ENCODE results near the gene RPS6KL1. TPM values are rescaled to one million over a fixed set of nuclear protein-coding genes. Genes with fewer than 3 reads are reported as not detected.

The RPS6KL1 gene
- polyA plus RNA-seq, 2 of the 4 experiments (the other 2 are of a cell fraction) = 0.32 to 0.99 TPM

DNA sequence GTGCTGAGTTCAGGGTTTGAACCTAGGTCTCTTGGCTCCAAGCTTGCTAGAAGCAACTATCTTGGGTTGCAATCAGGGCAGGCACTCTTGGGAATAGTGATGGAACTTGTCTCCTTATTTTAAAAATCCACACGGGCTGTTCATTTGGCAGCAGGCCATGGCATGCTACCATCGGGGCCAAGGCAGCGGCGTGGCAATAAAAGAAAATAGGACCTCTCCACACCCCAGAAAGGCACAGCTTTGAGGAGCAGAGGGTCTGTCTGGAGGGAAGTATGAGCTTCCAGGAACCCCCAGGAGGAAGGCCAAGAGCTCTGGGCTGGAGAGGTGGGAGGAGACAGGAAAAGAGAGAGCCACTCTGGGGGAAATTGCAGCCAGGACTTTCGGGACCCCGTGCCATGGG lies 15.3 kb downstream of the RPS6KL1 start:
- TF ChIP-seq, protein P1, sequence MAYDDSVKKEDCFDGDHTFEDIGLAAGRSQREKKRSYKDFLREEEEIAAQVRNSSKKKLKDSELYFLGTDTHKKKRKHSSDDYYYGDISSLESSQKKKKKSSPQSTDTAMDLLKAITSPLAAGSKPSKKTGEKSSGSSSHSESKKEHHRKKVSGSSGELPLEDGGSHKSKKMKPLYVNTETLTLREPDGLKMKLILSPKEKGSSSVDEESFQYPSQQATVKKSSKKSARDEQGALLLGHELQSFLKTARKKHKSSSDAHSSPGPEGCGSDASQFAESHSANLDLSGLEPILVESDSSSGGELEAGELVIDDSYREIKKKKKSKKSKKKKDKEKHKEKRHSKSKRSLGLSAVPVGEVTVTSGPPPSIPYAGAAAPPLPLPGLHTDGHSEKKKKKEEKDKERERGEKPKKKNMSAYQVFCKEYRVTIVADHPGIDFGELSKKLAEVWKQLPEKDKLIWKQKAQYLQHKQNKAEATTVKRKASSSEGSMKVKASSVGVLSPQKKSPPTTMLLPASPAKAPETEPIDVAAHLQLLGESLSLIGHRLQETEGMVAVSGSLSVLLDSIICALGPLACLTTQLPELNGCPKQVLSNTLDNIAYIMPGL (CRISPR knock-in tag; IDR thresholded peaks at IDR 0.05; ENCODE audit: borderline replicate concordance) = no peak
- TF ChIP-seq, protein P2, sequence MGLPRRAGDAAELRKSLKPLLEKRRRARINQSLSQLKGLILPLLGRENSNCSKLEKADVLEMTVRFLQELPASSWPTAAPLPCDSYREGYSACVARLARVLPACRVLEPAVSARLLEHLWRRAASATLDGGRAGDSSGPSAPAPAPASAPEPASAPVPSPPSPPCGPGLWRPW (IDR thresholded peaks at IDR 0.05) = no peak
- TF ChIP-seq KDM5A (IDR thresholded peaks at IDR 0.05) (no peak), SMC3 (IDR thresholded peaks at IDR 0.05) (no peak), CBX2 (IDR thresholded peaks at IDR 0.05; ENCODE audit: borderline replicate concordance, low read depth) (no peak), JUNB (IDR thresholded peaks at IDR 0.05) (no peak), RNF2 (IDR thresholded peaks at IDR 0.05; ENCODE audit: borderline replicate concordance, low read depth) (no peak), CHD2 (IDR thresholded peaks at IDR 0.05; ENCODE audit: low read length, partially characterized antibody) (no peak)
- TF ChIP-seq, protein P3, sequence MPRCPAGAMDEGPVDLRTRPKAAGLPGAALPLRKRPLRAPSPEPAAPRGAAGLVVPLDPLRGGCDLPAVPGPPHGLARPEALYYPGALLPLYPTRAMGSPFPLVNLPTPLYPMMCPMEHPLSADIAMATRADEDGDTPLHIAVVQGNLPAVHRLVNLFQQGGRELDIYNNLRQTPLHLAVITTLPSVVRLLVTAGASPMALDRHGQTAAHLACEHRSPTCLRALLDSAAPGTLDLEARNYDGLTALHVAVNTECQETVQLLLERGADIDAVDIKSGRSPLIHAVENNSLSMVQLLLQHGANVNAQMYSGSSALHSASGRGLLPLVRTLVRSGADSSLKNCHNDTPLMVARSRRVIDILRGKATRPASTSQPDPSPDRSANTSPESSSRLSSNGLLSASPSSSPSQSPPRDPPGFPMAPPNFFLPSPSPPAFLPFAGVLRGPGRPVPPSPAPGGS (IDR thresholded peaks at IDR 0.05) = no peak
- TF ChIP-seq, protein P4, sequence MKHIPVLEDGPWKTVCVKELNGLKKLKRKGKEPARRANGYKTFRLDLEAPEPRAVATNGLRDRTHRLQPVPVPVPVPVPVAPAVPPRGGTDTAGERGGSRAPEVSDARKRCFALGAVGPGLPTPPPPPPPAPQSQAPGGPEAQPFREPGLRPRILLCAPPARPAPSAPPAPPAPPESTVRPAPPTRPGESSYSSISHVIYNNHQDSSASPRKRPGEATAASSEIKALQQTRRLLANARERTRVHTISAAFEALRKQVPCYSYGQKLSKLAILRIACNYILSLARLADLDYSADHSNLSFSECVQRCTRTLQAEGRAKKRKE (CRISPR knock-in tag; IDR thresholded peaks at IDR 0.05; ENCODE audit: low read depth) = no peak
- ATAC-seq = no peak
- WGBS (ENCODE audit: missing lambda C conversion rate) = 84% methylated on average over 6 of the region's 6 CpGs

DNA sequence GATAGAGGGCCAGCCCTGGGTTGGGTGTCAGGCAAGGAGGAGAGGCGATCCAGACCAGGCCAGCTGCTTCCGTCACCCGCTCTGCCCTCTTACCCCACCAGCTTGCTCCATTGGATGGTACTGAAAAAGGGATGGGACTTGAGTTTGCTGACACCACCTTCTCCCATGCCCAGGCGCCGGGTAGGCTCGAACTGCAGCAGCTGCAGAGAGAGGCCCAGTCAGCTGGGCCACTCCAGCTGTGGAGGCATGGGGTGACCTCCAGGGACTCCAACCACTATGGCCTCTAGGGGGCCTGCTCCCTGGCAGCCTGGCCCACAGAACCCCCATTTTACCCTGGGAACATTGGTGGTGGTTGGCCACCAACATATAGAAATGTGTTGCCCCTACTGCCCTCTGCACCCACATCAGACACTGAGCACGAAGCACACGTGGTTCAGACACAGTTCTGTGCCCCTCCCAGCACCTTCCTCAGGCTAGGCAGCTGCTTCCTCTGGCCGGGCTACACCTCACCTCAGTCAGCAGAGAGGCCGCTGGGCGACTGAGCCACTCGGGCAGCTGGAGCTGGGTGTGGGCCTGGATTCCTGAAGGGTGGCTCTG lies 16.0 kb downstream of the RPS6KL1 start:
- H3K9me3 ChIP-seq = no peaks in the 10 kb centered on the region
- no peak for TF ChIP-seq SREBF2 (IDR thresholded peaks at IDR 0.05)
- H3K4me2 ChIP-seq = no peak overlapping the region
- peak in 1 of 2 experiments; percentile 35; a peak in 3 of 6 replicates for ATAC-seq
- ChIA-PET POLR2A (no interaction called here), CTCF (interaction anchor here (0.5 to 12.5 kb wide), 16 partner anchors 9 to 298 kb away, joined by 3 to 226 read pairs (median 12); partner anchors contain the start of genes DLST, LTBP2, PGF and PROX2)
- DNase-seq (ENCODE audit: low read depth in 1 of 2, low spot score in 1 of 2) = no peak
- no peak overlapping the region for H3K27ac ChIP-seq
- FAIRE-seq = no peak
- 96% methylated on average over 12 of the region's 12 CpGs for whole genome bisulfite sequencing (ENCODE audit: missing lambda C conversion rate)
- peaks cover 9% of the 10 kb centered on the region; the same call in 2 of the 3 replicates for H3K4me1 ChIP-seq
- H3K4me3 ChIP-seq = no peak overlapping the region

More for the DNA sequence above, 15.3 kb downstream of the RPS6KL1 start:
- ChIA-PET CTCF (interaction anchor here (0.5 to 12.5 kb wide), 10 partner anchors 9 to 182 kb away, joined by 3 to 226 read pairs (median 8); partner anchors contain the start of gene DLST), POLR2A (no interaction called here)
- FAIRE-seq (no peak), DNase-seq (ENCODE audit: low read depth in 1 of 2, low spot score in 1 of 2) (no peak)
- Histone ChIP-seq H3K4me2 (no peak overlapping the region), H3K4me3 (no peak overlapping the region), H3K27ac (no peak overlapping the region), H3K9me3 (no peaks in the 10 kb centered on the region), H3K4me1 (peaks cover 9% of the 10 kb centered on the region; the same call in 2 of the 3 replicates)

DNA sequence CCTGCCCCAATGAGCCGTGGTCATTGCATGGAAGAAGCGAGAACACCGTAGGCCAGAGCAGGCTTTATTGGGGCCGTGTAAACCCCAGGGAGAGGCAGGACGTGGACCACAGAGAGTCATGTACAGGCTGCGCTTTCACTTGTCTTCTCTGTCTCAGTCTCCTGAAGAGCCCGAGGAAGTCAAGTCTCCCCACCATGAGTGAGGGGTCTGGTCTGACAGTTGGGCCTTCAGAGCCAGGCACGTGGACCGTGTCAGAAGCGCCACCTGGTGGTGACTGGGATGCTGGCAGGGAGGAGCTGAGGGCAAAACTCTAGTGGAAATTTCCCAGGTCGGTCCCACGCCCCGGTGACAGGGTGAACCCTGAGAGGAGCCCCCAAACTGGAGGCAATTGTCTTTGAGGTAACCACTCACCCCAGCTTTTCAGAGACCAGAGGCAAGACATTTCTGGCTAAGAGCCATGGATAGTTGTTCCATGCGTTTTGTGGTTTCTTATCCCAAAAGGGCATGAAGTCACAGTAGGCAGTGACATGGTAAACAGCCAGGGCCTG lies 17.4 kb downstream of the RPS6KL1 start:
- ATAC-seq (peak; percentile 33 to 74; a peak in 3 of 6 replicates), DNase-seq (ENCODE audit: low read depth in 1 of 2, low spot score in 1 of 2) (peak; percentile 51 to 60), FAIRE-seq (no peak)
- H3K4me2 ChIP-seq = no peak overlapping the region
- no peaks in the 10 kb centered on the region; the same call in 2 of the 3 replicates for H3K4me1 ChIP-seq
- H3K4me3 ChIP-seq = no peak overlapping the region
- ChIA-PET CTCF (interaction anchor here (0.6 to 12.5 kb wide), 46 partner anchors 10 to 546 kb away, joined by 3 to 226 read pairs (median 5); partner anchors contain the start of genes ACYP1, DLST, EIF2B2 and LTBP2), POLR2A (interaction anchor here (0.6 to 2.0 kb wide), 3 partner anchors 21 to 297 kb away, joined by 3 to 9 read pairs (median 4); no protein-coding TSS in a partner anchor)
- H3K27ac ChIP-seq = peak overlapping the region in 1 of 2 experiments; percentile 44; a peak in 1 of 6 replicates
- H3K9me3 ChIP-seq = no peaks in the 10 kb centered on the region
- 54% methylated on average over 13 of the region's 14 CpGs for whole genome bisulfite sequencing (ENCODE audit: missing lambda C conversion rate)
- TF ChIP-seq SREBF2 (IDR thresholded peaks at IDR 0.05) = no peak
- TF ChIP-seq HEYL (CRISPR knock-in tag; IDR thresholded peaks at IDR 0.05) = no peak
- TF ChIP-seq EHF (CRISPR knock-in tag; IDR thresholded peaks at IDR 0.05) = no peak
- TF ChIP-seq NPAS2 (CRISPR knock-in tag; IDR thresholded peaks at IDR 0.05; ENCODE audit: borderline replicate concordance) = 0 out of 2 replicates have a peak, but pooled peaks have one; percentile 11
- peak; percentile 83 for TF ChIP-seq MYC (IDR thresholded peaks at IDR 0.05; ENCODE audit: borderline replicate concordance, low read length)
- TF ChIP-seq TFCP2L1 (CRISPR knock-in tag; IDR thresholded peaks at IDR 0.05) = no peak
- TF ChIP-seq, protein P5, sequence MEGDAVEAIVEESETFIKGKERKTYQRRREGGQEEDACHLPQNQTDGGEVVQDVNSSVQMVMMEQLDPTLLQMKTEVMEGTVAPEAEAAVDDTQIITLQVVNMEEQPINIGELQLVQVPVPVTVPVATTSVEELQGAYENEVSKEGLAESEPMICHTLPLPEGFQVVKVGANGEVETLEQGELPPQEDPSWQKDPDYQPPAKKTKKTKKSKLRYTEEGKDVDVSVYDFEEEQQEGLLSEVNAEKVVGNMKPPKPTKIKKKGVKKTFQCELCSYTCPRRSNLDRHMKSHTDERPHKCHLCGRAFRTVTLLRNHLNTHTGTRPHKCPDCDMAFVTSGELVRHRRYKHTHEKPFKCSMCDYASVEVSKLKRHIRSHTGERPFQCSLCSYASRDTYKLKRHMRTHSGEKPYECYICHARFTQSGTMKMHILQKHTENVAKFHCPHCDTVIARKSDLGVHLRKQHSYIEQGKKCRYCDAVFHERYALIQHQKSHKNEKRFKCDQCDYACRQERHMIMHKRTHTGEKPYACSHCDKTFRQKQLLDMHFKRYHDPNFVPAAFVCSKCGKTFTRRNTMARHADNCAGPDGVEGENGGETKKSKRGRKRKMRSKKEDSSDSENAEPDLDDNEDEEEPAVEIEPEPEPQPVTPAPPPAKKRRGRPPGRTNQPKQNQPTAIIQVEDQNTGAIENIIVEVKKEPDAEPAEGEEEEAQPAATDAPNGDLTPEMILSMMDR (IDR thresholded peaks at IDR 0.05) = peak; percentile 85
- TF ChIP-seq RAD21 (conservative IDR thresholded peaks at IDR 0.05 in 1 of 2, IDR thresholded peaks at IDR 0.05 in 1 of 2) = peak; percentile 57 to 60; a peak in 4 of 5 replicates
- TF ChIP-seq, protein P1 (CRISPR knock-in tag; IDR thresholded peaks at IDR 0.05; ENCODE audit: borderline replicate concordance) = no peak
- no peak for TF ChIP-seq BHLHE40 (IDR thresholded peaks at IDR 0.05; ENCODE audit: low read depth, low read length)
- no peak for TF ChIP-seq JUNB (IDR thresholded peaks at IDR 0.05)
- TF ChIP-seq, protein P6, sequence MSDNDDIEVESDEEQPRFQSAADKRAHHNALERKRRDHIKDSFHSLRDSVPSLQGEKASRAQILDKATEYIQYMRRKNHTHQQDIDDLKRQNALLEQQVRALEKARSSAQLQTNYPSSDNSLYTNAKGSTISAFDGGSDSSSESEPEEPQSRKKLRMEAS (IDR thresholded peaks at IDR 0.05) = peak; percentile 93
- no peak for TF ChIP-seq RNF2 (IDR thresholded peaks at IDR 0.05; ENCODE audit: borderline replicate concordance, low read depth)
- TF ChIP-seq HOXB5 (CRISPR knock-in tag; IDR thresholded peaks at IDR 0.05) = no peak
- TF ChIP-seq JUN (IDR thresholded peaks at IDR 0.05) = no peak

Measured in A549 (cell line).